K562 (cell line): ENCODE data around the gene ASB13. TPM values are rescaled to one million over a fixed set of nuclear protein-coding genes. Genes with fewer than 3 reads are reported as not detected.

ENCODE experiments used
- ATAC-seq: fragments of 200-7000 bp; cut with Tn5 transposase; 3 replicates; pipeline ENCODE4 v1.9.1; 2020; ENCODE audit warnings: moderate library complexity
- BruUV-seq: library from RNA; stranded (reverse); fragments of 400-500 nt; replicated peaks from 2 replicates; lab custom pipeline; 2021; lab: Mats Ljungman, UMichigan
- CTCF ChIA-PET: fragments of 300-600 bp; formaldehyde crosslinking; extraction: SDS; loops from one replicate; lab custom pipeline; 2021; ENCODE audit warnings: low intra/inter-chr PET ratio; lab: Yijun Ruan, JAX
- POLR2A ChIA-PET: fragments of 300-600, 350-650 bp; sonication (Branson Sonifier 250); formaldehyde crosslinking; extraction: SDS; loops from one replicate; lab custom pipeline; 2021; ENCODE audit warnings: antibody characterized with exemption, inconsistent platforms; lab: Yijun Ruan, JAX
- DNase-seq, 4 experiments: peaks; one replicate each; pipeline versions ENCODE4 v3.0.0 to v3.0.0-alpha.2; 2011 to 2018; ENCODE audit warnings: low spot score in 3 of 4, mixed read lengths in 3 of 4; ENCODE audit errors: extremely low read depth in 1 of 4
- FAIRE-seq: peaks from 2 replicates; lab custom pipeline; 2011; peaks lifted over from hg19 to GRCh38; lab: Jason Lieb, UNC
- H2AFZ ChIP-seq: 2 replicates; pipeline ENCODE4 v1.6.0; 2011; ENCODE audit warnings: low read depth, low read length, control low read depth, inconsistent platforms
- H3K27ac ChIP-seq: fragments of 200-600 bp; 3 replicates; pipeline ENCODE4 v1.8.0; 2011; ENCODE audit warnings: low read depth, mild to moderate bottlenecking, control low read depth, inconsistent platforms, low read length, moderate library complexity, mixed read lengths; ENCODE audit errors: extremely low read depth
- H3K27me3 ChIP-seq, 2 experiments: fragments of 300-600 bp in 1 of 2; 2 replicates in 1 of 2; 3 replicates in 1 of 2; pipeline versions ENCODE4 v1.6.0 to v1.8.0; 2011; ENCODE audit warnings: inconsistent platforms in 2 of 2, low read length in 2 of 2, mild to moderate bottlenecking in 1 of 2, mixed read lengths in 1 of 2, moderate library complexity in 1 of 2; ENCODE audit not compliant: control insufficient read depth in 2 of 2, insufficient read depth in 2 of 2
- H3K36me3 ChIP-seq: fragments of 300-600 bp; 3 replicates; pipeline ENCODE4 v1.8.0; 2011; ENCODE audit warnings: mild to moderate bottlenecking, low read length, inconsistent platforms; ENCODE audit not compliant: control insufficient read depth, insufficient read depth
- H3K4me1 ChIP-seq, 2 experiments: fragments of 200-600 bp in 1 of 2; replicated peaks in 1 of 2; 2 replicates in 1 of 2; 3 replicates in 1 of 2; pipeline versions ENCODE4 v1.5.1 to v1.8.0; 2011; ENCODE audit warnings: inconsistent platforms in 2 of 2, low read length in 2 of 2, mild to moderate bottlenecking in 1 of 2, mixed read lengths in 1 of 2, moderate library complexity in 1 of 2; ENCODE audit not compliant: control insufficient read depth in 2 of 2, insufficient read depth in 2 of 2
- H3K4me2 ChIP-seq: 2 replicates; pipeline ENCODE4 v1.6.1; 2011; ENCODE audit warnings: low read length, control low read depth, inconsistent platforms, mixed read lengths; ENCODE audit not compliant: insufficient read depth
- H3K4me3 ChIP-seq: fragments of 200-600 bp; sonication (generic), shearing (Covaris generic); 2 replicates; pipeline ENCODE4 v1.5.1; 2016; ENCODE audit warnings: control low read depth, inconsistent platforms
- H3K79me2 ChIP-seq: fragments of 200-600 bp; 3 replicates; pipeline ENCODE4 v1.8.0; 2011; ENCODE audit warnings: low read length, inconsistent platforms; ENCODE audit not compliant: control insufficient read depth, insufficient read depth
- H3K9ac ChIP-seq, 2 experiments: 2 replicates each; pipeline versions ENCODE4 v1.6.0 to v1.6.1; 2011; ENCODE audit warnings: low read depth in 2 of 2, low read length in 2 of 2, control low read depth in 1 of 2, inconsistent platforms in 1 of 2, mild to moderate bottlenecking in 1 of 2, mixed read lengths in 1 of 2; ENCODE audit not compliant: insufficient read depth in 1 of 2
- H3K9me1 ChIP-seq: one replicate; pipeline ENCODE4 v1.6.0; 2011; ENCODE audit warnings: inconsistent platforms, mild to moderate bottlenecking, low read length, moderate library complexity; ENCODE audit not compliant: control insufficient read depth, insufficient read depth
- H3K9me3 ChIP-seq: replicated peaks from 2 replicates; pipeline ENCODE4 v1.5.1; 2011; ENCODE audit warnings: low read depth, low read length, inconsistent platforms; ENCODE audit not compliant: control insufficient read depth, insufficient read depth
- H4K20me1 ChIP-seq: replicated peaks from 2 replicates; pipeline ENCODE4 v1.6.1; 2011; ENCODE audit warnings: low read length, inconsistent platforms, mixed read lengths; ENCODE audit not compliant: control insufficient read depth, insufficient read depth
- POLR2H ChIP-seq: IDR thresholded peaks from 2 replicates; pipeline ENCODE4 v1.6.1; 2016; ENCODE audit warnings: missing genetic modification characterization, low read depth, mild to moderate bottlenecking, control low read depth, missing compliant biosample characterization, moderate library complexity
- ZSCAN32 ChIP-seq: fragments of 450-650 bp; formaldehyde crosslinking; IDR thresholded peaks from 2 replicates; pipeline ENCODE4 v1.4.0; 2020; ENCODE audit warnings: mild to moderate bottlenecking, moderate library complexity
- WGBS: fragments of 100-300 bp; shearing (Covaris generic); methylation state at CpG from one replicate; pipeline ENCODE4 v1.1.6; 2016; ENCODE audit warnings: low coverage, mixed read lengths; ENCODE audit not compliant: insufficient coverage; ENCODE audit errors: missing lambda C conversion rate; 5-methylcytosine and 5-hydroxymethylcytosine counted together
- in situ Hi-C: fragments of 300-500 bp; cut with MboI; formaldehyde crosslinking; loops from 4 replicates; pipeline ENCODE4 v1.15.0; 2018; ENCODE audit warnings: inconsistent platforms, mixed read lengths
- intact Hi-C: fragments of 100-400 bp; cut with micrococcal nuclease; formaldehyde crosslinking; loops from 2 replicates; pipeline ENCODE4 v1.14.2; 2022
- polyA plus RNA-seq, 8 experiments: library from polyadenylated mRNA; depleted of rRNA in 4 of 8; stranded (reverse) in 5 of 8; unstranded in 3 of 8; fragments of >200 nt; fragmentation: Nextera tagmentation in 2 of 8; fragmentation: Illumina TruSeq in 1 of 8; extraction: Ambion mirVana in 2 of 8; extraction: Trizol in 1 of 8; gene quantifications; 2 replicates each; pipeline versions ENCODE4 v1.2.1 to v1.2.3, GENCODE V29; 2011 to 2014; ENCODE audit warnings: inconsistent platforms in 1 of 8, missing spikeins in 1 of 8
- total RNA-seq, 7 experiments: library from RNA; depleted of rRNA in 6 of 7; stranded (reverse); fragments of >200 nt in 6 of 7; fragmentation: Illumina TruSeq in 2 of 7; extraction: Trizol in 2 of 7; gene quantifications; 2 replicates each; pipeline versions ENCODE4 v1.2.1 to v1.2.3, GENCODE V29; 2011 to 2021; ENCODE audit warnings: low replicate concordance in 1 of 7
- TF ChIP-seq, protein P1 (sequence below): sonication (generic); formaldehyde crosslinking; IDR thresholded peaks from 2 replicates; pipeline ENCODE4 v1.8.0; 2022; ENCODE audit warnings: mild to moderate bottlenecking, missing genetic modification reagents
- TF ChIP-seq, protein P2 (sequence below): sonication (generic); formaldehyde crosslinking; IDR thresholded peaks from 2 replicates; pipeline ENCODE4 v1.8.1; 2023; ENCODE audit warnings: mild to moderate bottlenecking, missing genetic modification reagents

The ASB13 gene
- total and polyA plus RNA-seq, 9 of the 15 experiments (the other 6 are each of a cell fraction or from before 2014, with no cell fraction given): 5.2 to 28.8 (median 16.9) TPM

DNA sequence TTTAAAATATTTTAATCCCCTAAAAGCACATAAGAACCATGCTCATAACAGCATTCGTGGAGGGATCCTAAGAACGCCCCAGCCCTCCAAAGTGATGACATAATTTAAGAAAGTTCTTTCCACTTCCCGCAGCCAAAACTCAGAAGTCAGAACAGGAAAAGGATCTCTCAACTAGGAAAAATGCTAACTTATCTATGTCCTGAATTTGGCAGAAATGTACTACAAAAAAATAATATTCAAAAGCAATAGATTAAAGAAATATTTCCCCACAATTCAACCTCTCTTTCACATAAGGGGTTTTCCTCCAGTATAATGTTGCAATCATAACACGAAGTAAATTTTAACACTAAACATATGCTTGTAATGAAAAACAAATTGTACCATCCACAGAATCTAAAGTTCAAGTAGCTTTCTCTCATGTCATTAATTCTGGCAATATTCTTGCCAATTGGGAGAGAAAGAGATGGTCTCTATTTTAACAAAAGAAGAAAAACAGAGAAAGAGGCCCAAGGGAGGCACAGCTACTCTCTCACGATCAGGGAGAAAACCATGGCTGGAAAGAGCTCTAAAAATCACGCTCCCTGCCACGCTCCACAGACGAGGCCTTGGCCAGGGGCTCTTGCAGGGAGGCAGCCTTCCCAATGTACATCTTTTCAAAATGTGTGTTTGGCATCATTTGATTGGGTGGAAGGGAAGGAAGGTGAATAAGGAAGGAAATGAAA lies 22.9 kb downstream of the ASB13 start (continued):
- TF ChIP-seq, protein P1, sequence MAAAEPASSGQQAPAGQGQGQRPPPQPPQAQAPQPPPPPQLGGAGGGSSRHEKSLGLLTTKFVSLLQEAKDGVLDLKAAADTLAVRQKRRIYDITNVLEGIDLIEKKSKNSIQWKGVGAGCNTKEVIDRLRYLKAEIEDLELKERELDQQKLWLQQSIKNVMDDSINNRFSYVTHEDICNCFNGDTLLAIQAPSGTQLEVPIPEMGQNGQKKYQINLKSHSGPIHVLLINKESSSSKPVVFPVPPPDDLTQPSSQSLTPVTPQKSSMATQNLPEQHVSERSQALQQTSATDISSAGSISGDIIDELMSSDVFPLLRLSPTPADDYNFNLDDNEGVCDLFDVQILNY (CRISPR knock-in tag): no peak
- TF ChIP-seq ZSCAN32 (CRISPR knock-in tag): no peak
- TF ChIP-seq, all 486 proteins: peak for 0

DNA sequence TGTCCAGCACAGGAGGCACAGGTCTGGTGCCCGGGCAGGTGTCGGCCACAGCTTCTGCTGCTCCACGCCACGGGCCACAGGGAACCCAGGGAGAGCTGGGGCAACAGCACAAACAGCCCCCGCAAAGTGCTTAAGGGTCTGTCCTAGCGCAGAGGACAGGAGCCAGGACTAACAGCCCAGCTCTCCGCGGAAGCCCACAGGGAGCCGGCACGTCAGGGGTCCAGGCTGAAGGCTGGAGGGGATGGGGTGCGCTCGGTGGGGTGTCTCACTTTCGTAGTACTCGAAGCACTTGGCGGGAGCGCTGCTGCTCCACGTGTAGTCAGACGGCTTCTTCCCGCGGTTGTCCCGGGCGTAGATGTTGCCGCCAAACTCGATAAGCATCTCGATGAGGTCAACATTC lies 24.9 kb downstream of the ASB13 start:
- no peak overlapping the region for H3K9ac ChIP-seq
- 86% methylated on average over 22 of the region's 25 CpGs for WGBS
- intact Hi-C loops (no loop called here), in situ Hi-C loops (no loop called here)
- peaks cover 0 to 5% of the 10 kb centered on the region in 2 experiments; a peak in 1 of 5 replicates for H3K4me1 ChIP-seq
- FAIRE-seq (no peak), DNase-seq (no peak), ATAC-seq (no peak)
- no peaks in the 10 kb centered on the region for H4K20me1 ChIP-seq
- no peak overlapping the region for H3K27ac ChIP-seq
- no peaks in the 10 kb centered on the region for H3K9me1 ChIP-seq
- ChIA-PET CTCF (no interaction called here), POLR2A (interaction anchor here (1.0 kb wide), 1 partner anchor 19 kb away, joined by 3 read pairs; no protein-coding TSS in a partner anchor)
- H3K36me3 ChIP-seq: peaks cover 23% of the 10 kb centered on the region; the same call in 2 of the 3 replicates
- BruUV-seq: no TSS peak
- H3K4me3 ChIP-seq: no peak overlapping the region
- no peaks in the 10 kb centered on the region for H3K79me2 ChIP-seq
- no peaks in the 10 kb centered on the region for H3K9me3 ChIP-seq
- TF ChIP-seq POLR2H: no peak
- TF ChIP-seq, protein P2, sequence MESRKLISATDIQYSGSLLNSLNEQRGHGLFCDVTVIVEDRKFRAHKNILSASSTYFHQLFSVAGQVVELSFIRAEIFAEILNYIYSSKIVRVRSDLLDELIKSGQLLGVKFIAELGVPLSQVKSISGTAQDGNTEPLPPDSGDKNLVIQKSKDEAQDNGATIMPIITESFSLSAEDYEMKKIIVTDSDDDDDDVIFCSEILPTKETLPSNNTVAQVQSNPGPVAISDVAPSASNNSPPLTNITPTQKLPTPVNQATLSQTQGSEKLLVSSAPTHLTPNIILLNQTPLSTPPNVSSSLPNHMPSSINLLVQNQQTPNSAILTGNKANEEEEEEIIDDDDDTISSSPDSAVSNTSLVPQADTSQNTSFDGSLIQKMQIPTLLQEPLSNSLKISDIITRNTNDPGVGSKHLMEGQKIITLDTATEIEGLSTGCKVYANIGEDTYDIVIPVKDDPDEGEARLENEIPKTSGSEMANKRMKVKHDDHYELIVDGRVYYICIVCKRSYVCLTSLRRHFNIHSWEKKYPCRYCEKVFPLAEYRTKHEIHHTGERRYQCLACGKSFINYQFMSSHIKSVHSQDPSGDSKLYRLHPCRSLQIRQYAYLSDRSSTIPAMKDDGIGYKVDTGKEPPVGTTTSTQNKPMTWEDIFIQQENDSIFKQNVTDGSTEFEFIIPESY (CRISPR knock-in tag): peak; percentile 58; the same call in 1 of the 2 replicates
- no peaks in the 10 kb centered on the region for H3K27me3 ChIP-seq
- no peak overlapping the region for H3K4me2 ChIP-seq
- H2AFZ ChIP-seq: no peak overlapping the region
